SW 1271 (cell line): ENCODE measurements around the gene CNKSR3.

Source experiments
- DNase-seq, 2 experiments: peaks; one replicate each; lab custom pipeline; 2025; lab: John Stamatoyannopoulos, UW

Gene CNKSR3

GRCh38 chr6:154502553-154502952 lies 7.9 kb downstream of the CNKSR3 start:
- no peak for DNase-seq

- DNase-seq = no peak
Observed at GRCh38 chr6:154501578-154501868, 9.0 kb downstream of the CNKSR3 start.

- DNase-seq = no peak
Observed at GRCh38 chr6:154500769-154501577, 9.5 kb downstream of the CNKSR3 start.

- DNase-seq = no peak
Observed at GRCh38 chr6:154499855-154500589, 10.5 kb downstream of the CNKSR3 start.

GRCh38 chr6:154498340-154498934 lies 12.0 kb downstream of the CNKSR3 start:
- no peak for DNase-seq

- DNase-seq = no peak
Observed at GRCh38 chr6:154496793-154497517, 13.5 kb downstream of the CNKSR3 start.

GRCh38 chr6:154496186-154496585 lies 14.3 kb downstream of the CNKSR3 start:
- no peak for DNase-seq

GRCh38 chr6:154494592-154495311 lies 15.7 kb downstream of the CNKSR3 start:
- DNase-seq = no peak

GRCh38 chr6:154491567-154492470 lies 18.7 kb downstream of the CNKSR3 start:
- DNase-seq = no peak

- no peak for DNase-seq
Observed at GRCh38 chr6:154489822-154490221, 20.7 kb downstream of the CNKSR3 start.

GRCh38 chr6:154488802-154489437 lies 21.6 kb downstream of the CNKSR3 start:
- DNase-seq = no peak

- DNase-seq = no peak
Observed at GRCh38 chr6:154488248-154488593, 22.3 kb downstream of the CNKSR3 start.

GRCh38 chr6:154487367-154488247 lies 22.9 kb downstream of the CNKSR3 start:
- DNase-seq = no peak

- DNase-seq = no peak
Observed at GRCh38 chr6:154485815-154486214, 24.7 kb downstream of the CNKSR3 start.

GRCh38 chr6:154484942-154485341 lies 25.5 kb downstream of the CNKSR3 start:
- no peak for DNase-seq

- DNase-seq = no peak
Observed at GRCh38 chr6:154482858-154483257, 27.6 kb downstream of the CNKSR3 start.

GRCh38 chr6:154481521-154482013 lies 28.9 kb downstream of the CNKSR3 start:
- DNase-seq = no peak

- DNase-seq = no peak
Observed at GRCh38 chr6:154479771-154480639, 30.5 kb downstream of the CNKSR3 start.
